OCI-LY1 (cell line): ENCODE results near the gene RFESD.

ENCODE experiments used
- CTCF ChIP-seq: fragments of 200-600 bp; sonication (generic), shearing (Covaris generic); IDR thresholded peaks from 2 replicates; pipeline ENCODE4 v1.5.1; 2017; ENCODE audit warnings: mild to moderate bottlenecking, antibody characterized with exemption, low read length, moderate library complexity, mixed read lengths
- EZH2 ChIP-seq: fragments of 200-600 bp; sonication (generic), shearing (Covaris generic); IDR thresholded peaks from 2 replicates; pipeline ENCODE4 v1.8.0; 2017; ENCODE audit warnings: borderline replicate concordance, mixed run types, mild to moderate bottlenecking, antibody characterized with exemption, low read length, moderate library complexity, mixed read lengths

GRCh38 chr5:95662946-95663345, 16.4 kb downstream of the RFESD start:
- TF ChIP-seq CTCF (no peak), EZH2 (no peak)
